Activated CD4-positive, alpha-beta T cell treated with anti-CD3 and anti-CD28 coated beads, Interleukin-2, amount 10 ng/mL, durations not matched to agents 7 days and 5 days (primary cell): ENCODE data around the gene EMP2. TPM values are rescaled to one million over a fixed set of nuclear protein-coding genes. Genes with fewer than 3 reads are reported as not detected.

Experiments
- CTCF ChIA-PET: fragments of 350-600 bp; sonication (Branson Sonifier 250); formaldehyde crosslinking; loops from one replicate; lab custom pipeline; 2021; ENCODE audit warnings: antibody characterized with exemption; lab: Charles Lee
- POLR2A ChIA-PET: fragments of 350-600 bp; sonication (Branson Sonifier 250); formaldehyde crosslinking; loops from one replicate; lab custom pipeline; 2021; ENCODE audit warnings: antibody characterized with exemption; lab: Charles Lee
- DNase-seq: peaks from one replicate; pipeline ENCODE4 v3.0.0-alpha.2; 2020
- H3K27ac Mint-ChIP-seq: one replicate; pipeline ENCODE4 v1.8.0; 2021; ENCODE audit warnings: mild to moderate bottlenecking, moderate library complexity, mixed read lengths
- H3K27me3 Mint-ChIP-seq: one replicate; pipeline ENCODE4 v1.8.0; 2021; ENCODE audit warnings: mixed read lengths
- H3K36me3 Mint-ChIP-seq: one replicate; pipeline ENCODE4 v1.8.0; 2021; ENCODE audit warnings: low read depth, mixed read lengths
- H3K4me1 Mint-ChIP-seq: one replicate; pipeline ENCODE4 v1.8.0; 2021; ENCODE audit warnings: mixed read lengths
- H3K4me3 Mint-ChIP-seq: one replicate; pipeline ENCODE4 v1.8.0; 2021; ENCODE audit warnings: mild to moderate bottlenecking, moderate library complexity, mixed read lengths
- H3K9me3 Mint-ChIP-seq: one replicate; pipeline ENCODE4 v1.8.0; 2021; ENCODE audit warnings: mixed read lengths
- total RNA-seq, 2 experiments: library from RNA; stranded (reverse); gene quantifications; one replicate each; pipeline ENCODE4 v1.2.3, GENCODE V29; 2021

EMP2 gene
- total RNA-seq, 2 experiments from 2014 or later = not detected

GRCh38 chr16:10494343-10495030, 85.9 kb downstream of the EMP2 start:
- no peak for DNase-seq
- Mint-ChIP-seq H3K27me3 (no peaks in the 10 kb centered on the region), H3K36me3 (no peaks in the 10 kb centered on the region), H3K4me1 (no peaks in the 10 kb centered on the region), H3K27ac (no peak overlapping the region), H3K4me3 (no peak overlapping the region), H3K9me3 (peaks cover 16% of the 10 kb centered on the region)
- ChIA-PET POLR2A (no interaction called here), CTCF (interaction anchor here (1.2 kb wide), 1 partner anchor 10 kb away, joined by 3 read pairs; no protein-coding TSS in a partner anchor)

GRCh38 chr16:10493276-10493675, 87.1 kb downstream of the EMP2 start:
- Mint-ChIP-seq H3K27me3 (no peaks in the 10 kb centered on the region), H3K4me1 (no peaks in the 10 kb centered on the region), H3K9me3 (peaks cover 16% of the 10 kb centered on the region), H3K36me3 (no peaks in the 10 kb centered on the region), H3K27ac (no peak overlapping the region), H3K4me3 (no peak overlapping the region)
- DNase-seq = no peak
- CTCF ChIA-PET = interaction anchor here (1.2 kb wide), 1 partner anchor 8 kb away, joined by 3 read pairs; no protein-coding TSS in a partner anchor
- POLR2A ChIA-PET = no interaction called here

DNA sequence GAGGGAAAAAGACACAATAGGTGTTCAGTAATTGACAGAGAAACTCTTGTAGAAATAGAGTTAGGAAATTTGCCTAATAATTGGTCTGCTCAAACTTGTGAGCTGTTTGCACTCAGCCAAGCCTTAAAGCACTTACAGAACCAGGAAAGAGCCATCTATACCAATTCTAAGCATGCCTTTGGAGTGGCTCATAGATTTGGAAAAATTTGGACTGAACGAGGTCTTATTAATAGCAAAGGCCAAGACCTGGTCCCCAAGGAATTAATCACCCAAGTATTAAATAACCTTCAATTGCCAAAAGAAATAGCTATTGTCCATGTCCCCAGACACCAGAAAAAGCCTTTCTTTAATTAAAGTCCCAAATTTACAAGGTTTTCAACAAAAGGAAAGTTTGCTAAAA, 90.3 kb downstream of the EMP2 start:
- Mint-ChIP-seq H3K9me3 (peaks cover 30% of the 10 kb centered on the region), H3K4me1 (no peaks in the 10 kb centered on the region), H3K36me3 (peaks cover 7% of the 10 kb centered on the region), H3K4me3 (no peak overlapping the region), H3K27ac (no peak overlapping the region), H3K27me3 (no peaks in the 10 kb centered on the region)
- ChIA-PET CTCF (no interaction called here), POLR2A (no interaction called here)
- DNase-seq = no peak

DNA sequence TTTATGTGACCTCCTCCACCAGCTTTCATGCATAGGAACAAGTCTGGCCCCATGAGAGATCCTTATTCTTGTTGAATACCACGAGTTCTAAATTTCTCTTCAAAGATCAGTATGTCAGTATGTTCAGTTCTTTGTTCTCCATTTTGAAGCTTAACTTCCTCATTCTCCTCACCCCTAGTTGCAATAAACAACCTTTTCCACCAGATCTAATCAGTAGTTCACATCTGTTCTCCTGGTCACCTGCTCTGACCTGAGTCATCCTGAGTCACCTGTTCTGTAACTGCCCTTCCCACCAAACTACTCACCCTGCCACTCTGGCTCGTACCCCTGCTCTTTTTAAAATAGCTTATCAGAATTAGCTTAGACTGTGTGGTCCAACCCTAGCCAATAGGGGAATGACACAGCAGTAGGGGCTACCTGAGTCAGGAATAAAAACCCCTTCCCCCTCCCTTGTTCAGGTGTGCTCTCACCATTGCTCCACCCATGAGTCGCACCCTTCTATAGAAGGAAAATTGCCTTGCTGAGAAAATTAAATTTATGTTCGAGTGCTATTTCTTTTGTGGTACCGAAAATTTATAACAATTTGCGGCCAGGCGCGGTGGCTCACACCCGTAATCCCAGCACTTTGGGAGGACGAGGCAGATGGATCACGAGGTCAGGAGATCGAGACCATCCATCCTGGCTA, 94.6 kb downstream of the EMP2 start:
- no peak overlapping the region for H3K4me3 Mint-ChIP-seq
- H3K4me1 Mint-ChIP-seq = no peaks in the 10 kb centered on the region
- ChIA-PET POLR2A (no interaction called here), CTCF (interaction anchor here (0.6 to 1.2 kb wide), 3 partner anchors 34 to 203 kb away, joined by 3 to 4 read pairs (median 3); no protein-coding TSS in a partner anchor)
- peaks cover 33% of the 10 kb centered on the region for H3K36me3 Mint-ChIP-seq
- no peak for DNase-seq
- H3K9me3 Mint-ChIP-seq = peaks cover 36% of the 10 kb centered on the region
- H3K27ac Mint-ChIP-seq = no peak overlapping the region
- no peaks in the 10 kb centered on the region for H3K27me3 Mint-ChIP-seq

DNA sequence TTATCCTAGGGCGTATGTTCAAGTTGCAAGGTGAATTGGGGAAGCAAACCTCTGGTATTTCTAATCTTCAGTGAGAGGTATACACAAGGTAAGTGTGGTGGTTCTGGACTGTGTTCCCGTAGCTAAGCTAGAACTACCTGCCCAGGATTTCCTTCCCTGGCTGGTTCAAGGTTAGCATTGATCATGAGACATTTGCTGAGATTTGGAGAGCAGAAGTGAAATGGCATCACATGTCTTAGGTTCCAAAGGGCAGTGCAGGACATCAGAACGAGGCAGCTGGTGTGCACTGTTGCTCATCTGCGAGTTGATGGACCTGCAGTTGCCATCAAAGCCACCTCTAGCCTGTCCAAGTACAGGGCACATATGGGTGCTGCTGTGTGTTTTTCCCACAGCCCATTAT, 95.2 kb downstream of the EMP2 start:
- no peak for DNase-seq
- ChIA-PET POLR2A (no interaction called here), CTCF (interaction anchor here (0.6 to 1.2 kb wide), 5 partner anchors 9 to 204 kb away, joined by 3 to 4 read pairs (median 3); no protein-coding TSS in a partner anchor)
- Mint-ChIP-seq H3K9me3 (peaks cover 39% of the 10 kb centered on the region), H3K36me3 (peaks cover 38% of the 10 kb centered on the region), H3K4me3 (no peak overlapping the region), H3K27me3 (no peaks in the 10 kb centered on the region), H3K27ac (no peak overlapping the region), H3K4me1 (no peaks in the 10 kb centered on the region)

DNA sequence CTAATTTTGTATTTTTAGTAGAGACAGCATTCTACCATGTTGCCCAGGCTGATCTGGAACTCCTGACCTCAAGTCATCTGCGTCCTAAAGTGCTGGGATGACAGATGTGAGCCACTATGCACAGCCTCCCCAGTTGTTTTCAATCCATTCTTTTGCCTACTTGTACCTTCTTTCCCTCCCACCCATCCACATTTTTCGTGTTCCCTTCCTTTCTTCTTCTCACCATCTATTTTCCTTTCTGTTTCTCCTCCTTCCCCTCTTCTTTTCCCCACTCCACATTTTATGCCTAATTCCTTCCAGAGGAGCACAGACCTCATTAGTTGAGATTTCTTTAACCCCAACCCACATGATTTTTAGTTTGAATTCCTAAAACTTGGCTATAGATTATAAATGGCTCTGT, 100.2 kb downstream of the EMP2 start:
- Mint-ChIP-seq H3K27ac (no peak overlapping the region), H3K27me3 (no peaks in the 10 kb centered on the region), H3K4me1 (no peaks in the 10 kb centered on the region), H3K4me3 (no peak overlapping the region), H3K9me3 (peaks cover 35% of the 10 kb centered on the region), H3K36me3 (peaks cover 52% of the 10 kb centered on the region)
- ChIA-PET CTCF (no interaction called here), POLR2A (no interaction called here)
- DNase-seq = no peak

Other genes with a start within 250 kb of the EMP2 start
- 10 to 100 TPM; 34.7 to 38.1 TPM for gene ATF7IP2, start 194.5 kb downstream of the EMP2 start, total RNA-seq
- gene TEKT5, start 114.3 kb upstream of the EMP2 start, total RNA-seq = not detected
- 10 to 100 TPM; 26.3 to 28.7 TPM for gene NUBP1, start 163.2 kb upstream of the EMP2 start, total RNA-seq
- gene TVP23A, start 238.2 kb upstream of the EMP2 start, total RNA-seq = not detected